ENCODE results near the gene CDK5RAP2. TPM values are rescaled to one million over a fixed set of nuclear protein-coding genes. Genes with fewer than 3 reads are reported as not detected.

CDK5RAP2 gene
- total RNA-seq, 2 experiments from 2014 or later, result 76.0 to 81.6 TPM

GRCh38 chr9:120433701-120434100 lies 146.3 kb downstream of the CDK5RAP2 start:
- Histone ChIP-seq H3K9me3 (ENCODE audit: low read length) (no peaks in the 10 kb centered on the region), H3K4me1 (ENCODE audit: insufficient read depth, low read length, poor library complexity, severe bottlenecking) (peaks cover 11% of the 10 kb centered on the region), H3K9me2 (ENCODE audit: insufficient read depth, low read length) (no peaks in the 10 kb centered on the region), H3K4me3 (ENCODE audit: low read depth, low read length, poor library complexity, severe bottlenecking) (no peak overlapping the region), H2AFZ (ENCODE audit: low read length) (no peak overlapping the region), H3K36me3 (ENCODE audit: insufficient read depth, low read length) (peaks cover 57% of the 10 kb centered on the region), H3K79me2 (ENCODE audit: insufficient read depth, low read depth, low read length) (no peaks in the 10 kb centered on the region), H4K20me1 (ENCODE audit: insufficient read depth, low read length) (no peaks in the 10 kb centered on the region), H3K4me2 (ENCODE audit: low read length) (no peak overlapping the region), H3K27ac (ENCODE audit: low read depth, low read length, poor library complexity, severe bottlenecking) (no peak overlapping the region)
- ChIA-PET CTCF (ENCODE audit: unreplicated experiment) (no interaction called here), POLR2A (interaction anchor here (0.8 kb wide), 1 partner anchor 102 kb away, joined by 3 read pairs; no protein-coding TSS in a partner anchor)
- BruUV-seq (replicated peaks), result no TSS peak
- TF ChIP-seq EZH2phosphoT487 (IDR thresholded peaks at IDR 0.05; ENCODE audit: borderline replicate concordance, low read depth, low read length), result no peak
- no peak for TF ChIP-seq CTCF (conservative IDR thresholded peaks at IDR 0.05; ENCODE audit: low read length)
- DNase-seq (ENCODE audit: low spot score), result no peak
- intact Hi-C loops (cut with micrococcal nuclease; ENCODE audit: unreplicated experiment), result no loop called here

GRCh38 chr9:120432600-120432999 lies 147.4 kb downstream of the CDK5RAP2 start:
- Histone ChIP-seq H3K36me3 (ENCODE audit: insufficient read depth, low read length) (peaks cover 47% of the 10 kb centered on the region), H3K4me3 (ENCODE audit: low read depth, low read length, poor library complexity, severe bottlenecking) (no peak overlapping the region), H3K9me3 (ENCODE audit: low read length) (no peaks in the 10 kb centered on the region), H4K20me1 (ENCODE audit: insufficient read depth, low read length) (no peaks in the 10 kb centered on the region), H3K79me2 (ENCODE audit: insufficient read depth, low read depth, low read length) (no peaks in the 10 kb centered on the region), H3K27ac (ENCODE audit: low read depth, low read length, poor library complexity, severe bottlenecking) (no peak overlapping the region), H3K9me2 (ENCODE audit: insufficient read depth, low read length) (no peaks in the 10 kb centered on the region), H3K4me1 (ENCODE audit: insufficient read depth, low read length, poor library complexity, severe bottlenecking) (peaks cover 11% of the 10 kb centered on the region), H2AFZ (ENCODE audit: low read length) (no peak overlapping the region), H3K4me2 (ENCODE audit: low read length) (no peak overlapping the region)
- BruUV-seq (replicated peaks), result no TSS peak
- intact Hi-C loops (cut with micrococcal nuclease; ENCODE audit: unreplicated experiment), result no loop called here
- CTCF ChIA-PET (ENCODE audit: unreplicated experiment), result interaction anchor here (0.5 kb wide), 1 partner anchor 690 kb away, joined by 3 read pairs; no protein-coding TSS in a partner anchor
- DNase-seq (ENCODE audit: low spot score), result no peak
- POLR2A ChIA-PET, result interaction anchor here (0.8 kb wide), 1 partner anchor 8 kb away, joined by 3 read pairs; no protein-coding TSS in a partner anchor
- TF ChIP-seq CTCF (conservative IDR thresholded peaks at IDR 0.05; ENCODE audit: low read length) (no peak), EZH2phosphoT487 (IDR thresholded peaks at IDR 0.05; ENCODE audit: borderline replicate concordance, low read depth, low read length) (no peak)

- no peaks in the 10 kb centered on the region for H3K9me3 ChIP-seq (ENCODE audit: low read length)
- peak; percentile 8 for DNase-seq (ENCODE audit: low spot score)
Observed at GRCh38 chr9:120431268-120431667, 148.7 kb downstream of the CDK5RAP2 start.

More at GRCh38 chr9:120431268-120431667, 148.7 kb downstream of the CDK5RAP2 start:
- CTCF ChIA-PET (ENCODE audit: unreplicated experiment), result no interaction called here
- Histone ChIP-seq H3K27ac (ENCODE audit: low read depth, low read length, poor library complexity, severe bottlenecking) (peak overlapping the region; percentile 41), H2AFZ (ENCODE audit: low read length) (no peak overlapping the region), H3K4me1 (ENCODE audit: insufficient read depth, low read length, poor library complexity, severe bottlenecking) (peaks cover 11% of the 10 kb centered on the region), H3K4me2 (ENCODE audit: low read length) (peak overlapping the region; percentile 46), H3K79me2 (ENCODE audit: insufficient read depth, low read depth, low read length) (no peaks in the 10 kb centered on the region), H3K9me2 (ENCODE audit: insufficient read depth, low read length) (no peaks in the 10 kb centered on the region), H3K36me3 (ENCODE audit: insufficient read depth, low read length) (peaks cover 47% of the 10 kb centered on the region), H4K20me1 (ENCODE audit: insufficient read depth, low read length) (0 out of 2 replicates have a peak, but pooled peaks cover 3% of the 10 kb centered on the region), H3K4me3 (ENCODE audit: low read depth, low read length, poor library complexity, severe bottlenecking) (no peak overlapping the region)
- TF ChIP-seq CTCF (conservative IDR thresholded peaks at IDR 0.05; ENCODE audit: low read length) (no peak), EZH2phosphoT487 (IDR thresholded peaks at IDR 0.05; ENCODE audit: borderline replicate concordance, low read depth, low read length) (no peak)
- no TSS peak for BruUV-seq (replicated peaks)
- intact Hi-C loops (cut with micrococcal nuclease; ENCODE audit: unreplicated experiment), result no loop called here
- POLR2A ChIA-PET, result interaction anchor here (0.6 kb wide), 1 partner anchor 379 kb away, joined by 3 read pairs; no protein-coding TSS in a partner anchor

Data from OCI-LY7 (cell line).